ENCODE data around the gene GPR83. TPM values are rescaled to one million over a fixed set of nuclear protein-coding genes. Genes with fewer than 3 reads are reported as not detected.
"Not testable (repeated sequence)": the region's sequence is repeated elsewhere in the genome, so short reads cannot be mapped to it uniquely, and the experiment has no call there.

GPR83 gene
- total RNA-seq: 0.05 TPM in 1 of 2 replicates, not detected in the other
- polyA plus RNA-seq (2012): not detected

- DNase-seq (ENCODE audit: low read depth): no peak
Measured at GRCh38 chr11:94400839-94401772, at the start of gene GPR83. TSS of gene GPR83 (minus strand) at chr11:94401419. CDS start at chr11:94401247, 172 bp downstream.

GRCh38 chr11:94450048-94450447 lies 48.8 kb upstream of the GPR83 start:
- DNase-seq (ENCODE audit: low read depth): no peak

- DNase-seq (ENCODE audit: low read depth): no peak
Measured at GRCh38 chr11:94449437-94449836, 48.2 kb upstream of the GPR83 start.

- no peak for DNase-seq (ENCODE audit: low read depth)
Measured at GRCh38 chr11:94449029-94449428, 47.8 kb upstream of the GPR83 start.

GRCh38 chr11:94447149-94447548 lies 45.9 kb upstream of the GPR83 start:
- DNase-seq (ENCODE audit: low read depth): no peak

- no peak for DNase-seq (ENCODE audit: low read depth)
Measured at GRCh38 chr11:94445641-94446040, 44.4 kb upstream of the GPR83 start.

GRCh38 chr11:94433049-94433448 lies 31.8 kb upstream of the GPR83 start:
- no peak for DNase-seq (ENCODE audit: low read depth)

GRCh38 chr11:94424662-94425061 lies 23.4 kb upstream of the GPR83 start:
- no peak for DNase-seq (ENCODE audit: low read depth)

- DNase-seq (ENCODE audit: low read depth): peak; percentile 35
Measured at GRCh38 chr11:94424011-94424410, 22.8 kb upstream of the GPR83 start.

GRCh38 chr11:94423507-94423906 lies 22.3 kb upstream of the GPR83 start:
- no peak for DNase-seq (ENCODE audit: low read depth)

GRCh38 chr11:94418123-94418765 lies 17.0 kb upstream of the GPR83 start:
- DNase-seq (ENCODE audit: low read depth): no peak

- peak; percentile 49 for DNase-seq (ENCODE audit: low read depth)
Measured at GRCh38 chr11:94417386-94417987, 16.3 kb upstream of the GPR83 start.

- no peak for DNase-seq (ENCODE audit: low read depth)
Measured at GRCh38 chr11:94405062-94405833, 4.0 kb upstream of the GPR83 start.

- no peak for DNase-seq (ENCODE audit: low read depth)
Measured at GRCh38 chr11:94402355-94402754, 1.1 kb upstream of the GPR83 start.

GRCh38 chr11:94401773-94402265 lies 600 bp upstream of the GPR83 start:
- DNase-seq (ENCODE audit: low read depth): no peak

- no peak for DNase-seq (ENCODE audit: low read depth)
Measured at GRCh38 chr11:94400457-94400838, 771 bp downstream of the GPR83 start.

GRCh38 chr11:94400050-94400449 lies 1.2 kb downstream of the GPR83 start:
- DNase-seq (ENCODE audit: low read depth): no peak

GRCh38 chr11:94398101-94398500 lies 3.1 kb downstream of the GPR83 start:
- no peak for DNase-seq (ENCODE audit: low read depth)

GRCh38 chr11:94396282-94396681 lies 4.9 kb downstream of the GPR83 start:
- no peak for DNase-seq (ENCODE audit: low read depth)

- DNase-seq (ENCODE audit: low read depth): not testable (repeated sequence)
Measured at GRCh38 chr11:94391937-94392336, 9.3 kb downstream of the GPR83 start.

GRCh38 chr11:94379613-94380012 lies 21.6 kb downstream of the GPR83 start:
- DNase-seq (ENCODE audit: low read depth): no peak
